Gastroesophageal sphincter (tissue), 4 donors: Measurements from ENCODE around the gene KLHL5. TPM values are rescaled to one million over a fixed set of nuclear protein-coding genes. Genes with fewer than 3 reads are reported as not detected.

Experiments used
- ATAC-seq: fragments of 150-250 bp; one replicate; pipeline ENCODE4 v1.9.1; 2016; ENCODE audit warnings: mild to moderate bottlenecking, moderate library complexity
- H3K27ac ChIP-seq, 4 donors: fragments of 200-600 bp; sonication (generic) in 3 of 4; 1 replicate in 3 of 4; 2 replicates in 1 of 4; pipeline ENCODE4 v1.5.1; 2016 to 2019
- H3K27me3 ChIP-seq: fragments of 200-600 bp; sonication (generic); one replicate; pipeline ENCODE4 v1.5.1; 2019
- H3K36me3 ChIP-seq, 2 donors: fragments of 200-600 bp; sonication (generic); one replicate each; pipeline ENCODE4 v1.5.1; 2019; ENCODE audit warnings: control low read depth in 1 of 2
- H3K4me1 ChIP-seq, 3 donors: fragments of 200-600 bp; sonication (generic); 1 replicate in 2 of 3; 2 replicates in 1 of 3; pipeline ENCODE4 v1.5.1; 2016 to 2019; ENCODE audit warnings: control low read depth in 2 of 3
- H3K4me3 ChIP-seq, 2 donors: fragments of 200-600 bp; sonication (generic); one replicate each; pipeline ENCODE4 v1.5.1; 2019; ENCODE audit warnings: mild to moderate bottlenecking in 1 of 2, moderate library complexity in 1 of 2
- H3K9me3 ChIP-seq, 3 donors: fragments of 200-600 bp; sonication (generic); one replicate each; pipeline ENCODE4 v1.5.1; 2017 to 2019; ENCODE audit warnings: control low read depth in 2 of 3
- CTCF ChIP-seq, 4 experiments: fragments of 200-600 bp in 2 of 4; fragments of 450-650 bp in 2 of 4; sonication (generic) in 1 of 4; IDR thresholded peaks; one replicate each; pipeline ENCODE4 v1.5.1; 2017 to 2019; ENCODE audit warnings: antibody characterized with exemption in 4 of 4, mild to moderate bottlenecking in 2 of 4, moderate library complexity in 2 of 4
- EP300 ChIP-seq: sonication (generic); formaldehyde crosslinking; IDR thresholded peaks from one replicate; pipeline ENCODE4 v1.6.1; 2017; ENCODE audit warnings: antibody characterized with exemption, mild to moderate bottlenecking
- POLR2A ChIP-seq, 2 donors: fragments of 450-650 bp; IDR thresholded peaks; one replicate each; pipeline ENCODE4 v1.6.1; 2017; ENCODE audit warnings: antibody characterized with exemption in 2 of 2, mild to moderate bottlenecking in 2 of 2, moderate library complexity in 1 of 2
- POLR2AphosphoS5 ChIP-seq: sonication (generic); formaldehyde crosslinking; IDR thresholded peaks from one replicate; pipeline ENCODE4 v1.6.1; 2017; ENCODE audit warnings: antibody characterized with exemption
- WGBS, 2 donors: methylation state at CpG; one replicate each; pipeline ENCODE4 v1.1.5; 2018; ENCODE audit warnings: low coverage in 1 of 2; 5-methylcytosine and 5-hydroxymethylcytosine counted together
- total RNA-seq, 4 donors: library from RNA; depleted of rRNA; stranded (reverse); fragments of >200 nt; gene quantifications; one replicate each; pipeline ENCODE4 v1.1.0, GENCODE V29; 2016

KLHL5 gene
- total RNA-seq, 4 donors from 2014 or later: 57.5 to 143 (median 106) TPM

GRCh38 chr4:39063430-39063829 is 1.4 kb downstream of the KLHL5 start:
- Histone ChIP-seq H3K36me3 (no peaks in the 10 kb centered on the region), H3K4me3 (no peak overlapping the region), H3K27me3 (no peaks in the 10 kb centered on the region), H3K4me1 (peaks cover 0 to 44% (median 0%) of the 10 kb centered on the region in 3 donors), H3K27ac (no peak overlapping the region), H3K9me3 (no peaks in the 10 kb centered on the region)
- TF ChIP-seq CTCF (IDR thresholded peaks at IDR 0.05) (no peak), POLR2A (IDR thresholded peaks at IDR 0.05) (no peak)
- no peak for ATAC-seq

- no peak overlapping the region for H3K27ac ChIP-seq
- no peak for ATAC-seq
- peaks cover 0 to 46% (median 0%) of the 10 kb centered on the region in 3 donors for H3K4me1 ChIP-seq
- TF ChIP-seq POLR2AphosphoS5: no peak
- no peak for TF ChIP-seq POLR2A (IDR thresholded peaks at IDR 0.05)
- TF ChIP-seq EP300: no peak
- TF ChIP-seq CTCF (IDR thresholded peaks at IDR 0.05): no peak
- H3K36me3 ChIP-seq: no peaks in the 10 kb centered on the region
- H3K4me3 ChIP-seq: no peak overlapping the region
- no peaks in the 10 kb centered on the region for H3K9me3 ChIP-seq
- 98 to 100% methylated on average over 2 of the region's 2 CpGs for WGBS, 2 donors
- H3K27me3 ChIP-seq: no peaks in the 10 kb centered on the region
Measured at GRCh38 chr4:39066371-39066770, 4.3 kb downstream of the KLHL5 start.

- Histone ChIP-seq H3K4me1 (peaks cover 0 to 42% (median 0%) of the 10 kb centered on the region in 3 donors), H3K27me3 (no peaks in the 10 kb centered on the region), H3K36me3 (no peaks in the 10 kb centered on the region), H3K27ac (no peak overlapping the region), H3K9me3 (no peaks in the 10 kb centered on the region), H3K4me3 (no peak overlapping the region)
- ATAC-seq: no peak
- TF ChIP-seq EP300 (no peak), POLR2AphosphoS5 (no peak), CTCF (IDR thresholded peaks at IDR 0.05) (no peak)
- 82 to 90% methylated on average over 2 of the region's 2 CpGs for WGBS, 2 donors
Measured at GRCh38 chr4:39067031-39067430, 5.0 kb downstream of the KLHL5 start.

GRCh38 chr4:39067451-39067850 is 5.4 kb downstream of the KLHL5 start:
- H3K36me3 ChIP-seq: no peaks in the 10 kb centered on the region
- H3K9me3 ChIP-seq: no peaks in the 10 kb centered on the region
- H3K4me1 ChIP-seq: peaks cover 0 to 38% (median 0%) of the 10 kb centered on the region in 3 donors
- TF ChIP-seq POLR2A (IDR thresholded peaks at IDR 0.05) (no peak), CTCF (IDR thresholded peaks at IDR 0.05) (no peak), EP300 (no peak), POLR2AphosphoS5 (no peak)
- no peak overlapping the region for H3K4me3 ChIP-seq
- 83% methylated on average over 1 of the region's 3 CpGs; no CpG with 5 or more reads in 1 of the 2 donors for WGBS, 2 donors
- no peaks in the 10 kb centered on the region for H3K27me3 ChIP-seq
- ATAC-seq: no peak
- no peak overlapping the region for H3K27ac ChIP-seq

- H3K36me3 ChIP-seq: no peaks in the 10 kb centered on the region
- no peak overlapping the region for H3K4me3 ChIP-seq
- no peaks in the 10 kb centered on the region for H3K9me3 ChIP-seq
- TF ChIP-seq POLR2AphosphoS5: no peak
- no peak for TF ChIP-seq CTCF (IDR thresholded peaks at IDR 0.05)
- no peak for TF ChIP-seq POLR2A (IDR thresholded peaks at IDR 0.05)
- no peak for TF ChIP-seq EP300
- WGBS, 2 donors: 49 to 100% methylated on average over 2 to 3 of the region's 3 CpGs
- peaks cover 0 to 25% (median 0%) of the 10 kb centered on the region in 3 donors for H3K4me1 ChIP-seq
- no peaks in the 10 kb centered on the region for H3K27me3 ChIP-seq
- no peak overlapping the region for H3K27ac ChIP-seq
- no peak for ATAC-seq
Measured at GRCh38 chr4:39068907-39069306, 6.9 kb downstream of the KLHL5 start.
